ENCODE measurements around the gene TFF2. TPM values are rescaled to one million over a fixed set of nuclear protein-coding genes. Genes with fewer than 3 reads are reported as not detected.

Gene TFF2
- polyA plus RNA-seq, 3 donors, result not detected

DNA sequence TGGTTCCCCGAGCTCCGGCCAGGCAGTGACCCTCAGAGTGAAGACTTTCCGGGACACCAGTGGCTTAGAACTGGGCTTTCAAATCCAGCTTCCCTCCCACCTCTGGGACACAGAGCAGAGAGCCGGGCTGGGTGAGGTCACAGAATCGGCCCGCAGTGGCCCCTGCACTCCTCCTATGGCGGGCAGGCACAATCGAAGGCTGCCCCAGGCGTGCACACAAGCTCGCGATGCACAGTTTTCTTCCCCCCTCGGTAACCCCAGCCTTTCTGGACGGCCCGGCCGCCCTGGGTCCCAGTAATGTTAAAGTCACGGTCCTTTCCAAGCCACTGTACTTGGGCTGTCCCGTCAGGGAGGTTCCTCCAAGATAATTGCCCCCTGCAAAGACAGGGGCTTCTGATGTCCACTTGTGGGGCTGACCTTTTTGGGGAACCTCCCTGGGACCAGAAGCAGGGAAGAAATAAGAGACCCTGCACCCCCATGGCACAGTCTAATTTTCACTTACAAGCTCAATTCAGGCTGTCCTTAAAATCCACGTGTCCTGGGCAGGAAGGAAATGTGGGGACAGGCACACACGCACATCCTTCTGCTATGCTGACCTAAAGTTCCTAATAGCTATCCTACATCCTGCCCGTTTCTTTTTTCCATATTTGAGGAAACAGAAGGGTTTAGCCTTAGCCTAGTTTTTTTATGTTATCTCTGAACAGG lies 49.3 kb downstream of the TFF2 start:
- no peaks in the 10 kb centered on the region for H3K36me3 ChIP-seq (replicated peaks in 1 of 2; ENCODE audit: control insufficient read depth in 1 of 2, insufficient read depth in 2 of 2, low read length in 2 of 2)
- H3K9ac ChIP-seq (ENCODE audit: insufficient read depth, low read length, poor library complexity, severe bottlenecking), result no peak overlapping the region
- no peaks in the 10 kb centered on the region for H4K20me1 ChIP-seq (ENCODE audit: insufficient read depth, low read length)
- Mint-ChIP-seq H3K27me3 (ENCODE audit: low read depth in 3 of 3) (peaks cover 5 to 8% (median 7%) of the 10 kb centered on the region in 3 donors), H3K36me3 (peaks cover 2 to 4% of the 10 kb centered on the region in 2 donors), H3K4me1 (peaks cover 20% of the 10 kb centered on the region), H3K4me3 (no peak overlapping the region), H3K9me3 (peaks cover 0 to 1% (median 0%) of the 10 kb centered on the region in 7 donors), H3K27ac (no peak overlapping the region)
- H3K79me2 ChIP-seq (ENCODE audit: insufficient read depth, low read length), result no peaks in the 10 kb centered on the region
- H3K4me1 ChIP-seq (ENCODE audit: control insufficient read depth in 1 of 2, insufficient read depth in 2 of 2, low read length in 2 of 2), result peaks cover 16 to 21% of the 10 kb centered on the region in 2 donors
- intact Hi-C loops (cut with micrococcal nuclease), result loop anchor here in 1 of 2 donors (10.0 kb wide), 1 partner anchor 223 kb away; no protein-coding TSS in a partner anchor
- no peak overlapping the region for H2AFZ ChIP-seq (ENCODE audit: insufficient read depth, low read depth, low read length, poor library complexity, severe bottlenecking)
- no peak overlapping the region for H3K27ac ChIP-seq (ENCODE audit: low read depth in 1 of 2, low read length in 2 of 2)
- H3K27me3 ChIP-seq (ENCODE audit: control insufficient read depth in 2 of 2, insufficient read depth in 2 of 2, low read length in 2 of 2), result no peaks in the 10 kb centered on the region
- 87% methylated on average over 17 of the region's 20 CpGs for WGBS (ENCODE audit: insufficient coverage)
- H3K9me3 ChIP-seq (replicated peaks in 1 of 2; ENCODE audit: control insufficient read depth in 1 of 2, insufficient read depth in 1 of 2, low read length in 2 of 2), result no peaks in the 10 kb centered on the region
- TF ChIP-seq, protein P1, sequence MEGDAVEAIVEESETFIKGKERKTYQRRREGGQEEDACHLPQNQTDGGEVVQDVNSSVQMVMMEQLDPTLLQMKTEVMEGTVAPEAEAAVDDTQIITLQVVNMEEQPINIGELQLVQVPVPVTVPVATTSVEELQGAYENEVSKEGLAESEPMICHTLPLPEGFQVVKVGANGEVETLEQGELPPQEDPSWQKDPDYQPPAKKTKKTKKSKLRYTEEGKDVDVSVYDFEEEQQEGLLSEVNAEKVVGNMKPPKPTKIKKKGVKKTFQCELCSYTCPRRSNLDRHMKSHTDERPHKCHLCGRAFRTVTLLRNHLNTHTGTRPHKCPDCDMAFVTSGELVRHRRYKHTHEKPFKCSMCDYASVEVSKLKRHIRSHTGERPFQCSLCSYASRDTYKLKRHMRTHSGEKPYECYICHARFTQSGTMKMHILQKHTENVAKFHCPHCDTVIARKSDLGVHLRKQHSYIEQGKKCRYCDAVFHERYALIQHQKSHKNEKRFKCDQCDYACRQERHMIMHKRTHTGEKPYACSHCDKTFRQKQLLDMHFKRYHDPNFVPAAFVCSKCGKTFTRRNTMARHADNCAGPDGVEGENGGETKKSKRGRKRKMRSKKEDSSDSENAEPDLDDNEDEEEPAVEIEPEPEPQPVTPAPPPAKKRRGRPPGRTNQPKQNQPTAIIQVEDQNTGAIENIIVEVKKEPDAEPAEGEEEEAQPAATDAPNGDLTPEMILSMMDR (IDR thresholded peaks at IDR 0.05), result no peak
- no peak overlapping the region for H3K4me3 ChIP-seq (replicated peaks in 1 of 3; ENCODE audit: low read depth in 2 of 3, low read length in 3 of 3)
- no peak overlapping the region for H3K4me2 ChIP-seq (replicated peaks; ENCODE audit: extremely low read depth, low read length, poor library complexity, severe bottlenecking)
- DNase-seq, result no peak

DNA sequence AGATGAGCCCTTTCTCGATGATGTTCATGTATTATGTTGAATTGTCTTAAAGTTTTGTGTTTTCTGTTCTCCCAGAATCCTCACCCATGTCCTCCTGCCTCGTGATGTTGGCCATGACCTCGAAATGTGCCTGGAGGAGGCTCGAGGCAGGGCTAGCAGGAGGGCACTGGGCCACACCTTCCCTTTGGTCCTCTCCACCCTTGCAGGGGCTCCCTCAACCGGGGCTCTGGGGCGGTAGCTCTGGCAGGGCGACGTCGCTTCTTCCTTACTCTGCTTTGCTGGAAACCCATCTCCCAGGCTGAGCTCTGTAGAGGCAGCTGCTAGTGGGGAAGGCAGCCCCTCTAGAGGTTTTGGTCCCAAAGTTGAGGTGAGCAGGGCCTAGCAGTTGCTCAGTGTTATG lies 49.8 kb downstream of the TFF2 start:
- no peak overlapping the region for H3K27ac ChIP-seq (ENCODE audit: low read depth in 1 of 2, low read length in 2 of 2)
- H3K4me2 ChIP-seq (replicated peaks; ENCODE audit: extremely low read depth, low read length, poor library complexity, severe bottlenecking), result no peak overlapping the region
- no peaks in the 10 kb centered on the region for H3K36me3 ChIP-seq (replicated peaks in 1 of 2; ENCODE audit: control insufficient read depth in 1 of 2, insufficient read depth in 2 of 2, low read length in 2 of 2)
- no peaks in the 10 kb centered on the region for H3K9me3 ChIP-seq (replicated peaks in 1 of 2; ENCODE audit: control insufficient read depth in 1 of 2, insufficient read depth in 1 of 2, low read length in 2 of 2)
- no peak for DNase-seq
- H3K36me3 Mint-ChIP-seq, result peaks cover 2 to 9% of the 10 kb centered on the region in 2 donors
- 77% methylated on average over 8 of the region's 9 CpGs for WGBS (ENCODE audit: insufficient coverage)
- peaks cover 0 to 1% (median 0%) of the 10 kb centered on the region in 7 donors for H3K9me3 Mint-ChIP-seq
- H3K4me3 Mint-ChIP-seq, result no peak overlapping the region
- H3K9ac ChIP-seq (ENCODE audit: insufficient read depth, low read length, poor library complexity, severe bottlenecking), result no peak overlapping the region
- H4K20me1 ChIP-seq (ENCODE audit: insufficient read depth, low read length), result no peaks in the 10 kb centered on the region
- no peak overlapping the region for H2AFZ ChIP-seq (ENCODE audit: insufficient read depth, low read depth, low read length, poor library complexity, severe bottlenecking)
- H3K79me2 ChIP-seq (ENCODE audit: insufficient read depth, low read length), result no peaks in the 10 kb centered on the region
- TF ChIP-seq, protein P1 (IDR thresholded peaks at IDR 0.05), result no peak
- H3K4me3 ChIP-seq (replicated peaks in 1 of 3; ENCODE audit: low read depth in 2 of 3, low read length in 3 of 3), result no peak overlapping the region
- no peaks in the 10 kb centered on the region for H3K27me3 ChIP-seq (ENCODE audit: control insufficient read depth in 2 of 2, insufficient read depth in 2 of 2, low read length in 2 of 2)
- peaks cover 5 to 6% (median 5%) of the 10 kb centered on the region in 3 donors for H3K27me3 Mint-ChIP-seq (ENCODE audit: low read depth in 3 of 3)
- intact Hi-C loops (cut with micrococcal nuclease), result loop anchor here in 1 of 2 donors (10.0 kb wide), 1 partner anchor 224 kb away; no protein-coding TSS in a partner anchor
- peaks cover 16 to 21% of the 10 kb centered on the region in 2 donors for H3K4me1 ChIP-seq (ENCODE audit: control insufficient read depth in 1 of 2, insufficient read depth in 2 of 2, low read length in 2 of 2)
- H3K4me1 Mint-ChIP-seq, result peaks cover 18% of the 10 kb centered on the region
- no peak overlapping the region for H3K27ac Mint-ChIP-seq

All from CD14-positive monocyte (primary cell).